Gastrocnemius medialis (tissue), 4 donors: ENCODE results near the gene FAM181A. TPM values are rescaled to one million over a fixed set of nuclear protein-coding genes. Genes with fewer than 3 reads are reported as not detected.
A peak's percentile ranks its signal among the peaks of the same experiment; 100 is the strongest.

ENCODE experiments used
- ATAC-seq, 2 donors: fragments of 150-250 bp; one replicate each; pipeline ENCODE4 v1.9.1; 2016
- DNase-seq, 2 donors: peaks; one replicate each; pipeline ENCODE4 v3.0.0-alpha.2; 2019
- H3K27ac ChIP-seq, 4 donors: fragments of 200-600 bp; sonication (generic); 1 replicate in 1 of 4; 2 replicates in 3 of 4; pipeline ENCODE4 v1.5.1; 2016 to 2018; ENCODE audit warnings: mild to moderate bottlenecking in 2 of 4, moderate library complexity in 1 of 4
- H3K27me3 ChIP-seq, 3 donors: fragments of 200-600 bp; sonication (generic) in 2 of 3; 1 replicate in 1 of 3; 2 replicates in 2 of 3; pipeline versions ENCODE4 v1.5.1 to v1.6.0; 2016 to 2019; ENCODE audit warnings: mild to moderate bottlenecking in 1 of 3, moderate library complexity in 1 of 3
- H3K36me3 ChIP-seq, 2 donors: fragments of 200-600 bp; sonication (generic) in 1 of 2; one replicate each; pipeline ENCODE4 v1.5.1; 2017 to 2018
- H3K4me1 ChIP-seq, 2 donors: fragments of 200-600 bp; sonication (generic) in 1 of 2; one replicate each; pipeline ENCODE4 v1.5.1; 2016 to 2017; ENCODE audit warnings: mild to moderate bottlenecking in 2 of 2
- H3K4me3 ChIP-seq, 4 donors: fragments of 200-600 bp; sonication (generic) in 3 of 4; 1 replicate in 1 of 4; 2 replicates in 3 of 4; pipeline ENCODE4 v1.5.1; 2016 to 2019; ENCODE audit warnings: mild to moderate bottlenecking in 2 of 4
- H3K9me3 ChIP-seq, 3 donors: fragments of 200-600 bp; sonication (generic) in 2 of 3; 1 replicate in 1 of 3; 2 replicates in 2 of 3; pipeline ENCODE4 v1.5.1; 2016 to 2019
- POLR2A ChIP-seq, 2 donors: fragments of 450-650 bp; IDR thresholded peaks; one replicate each; pipeline ENCODE4 v1.6.1; 2017; ENCODE audit warnings: antibody characterized with exemption in 2 of 2, mild to moderate bottlenecking in 2 of 2, moderate library complexity in 2 of 2
- in situ Hi-C, 4 donors: fragments of 200-750 bp; cut with MboI; loops; one replicate each; pipeline versions ENCODE4 v1.15.0 to v1.8.0; 2017; ENCODE audit warnings: low sequenced_read_pairs in 4 of 4
- intact Hi-C: fragments of 100-400 bp; cut with DNase I; formaldehyde crosslinking; loops from one replicate; pipeline ENCODE4 v1.15.1; 2023; ENCODE audit warnings: low total_unique reads
- total RNA-seq, 4 donors: library from RNA; depleted of rRNA; stranded (reverse); fragments of >200 nt; gene quantifications; one replicate each; pipeline versions ENCODE4 v1.1.0 to v1.2.3, GENCODE V29; 2016
- TF ChIP-seq, protein P1 (sequence below), 5 experiments: fragments of 450-650 bp in 3 of 5; fragments of 200-600 bp in 2 of 5; sonication (generic) in 2 of 5; IDR thresholded peaks in 4 of 5; conservative IDR thresholded peaks in 1 of 5; 1 replicate in 4 of 5; 2 replicates in 1 of 5; pipeline ENCODE4 v1.5.1; 2016 to 2019; ENCODE audit warnings: antibody characterized with exemption in 5 of 5, mild to moderate bottlenecking in 3 of 5, moderate library complexity in 3 of 5

Gene FAM181A
- total RNA-seq, 4 donors from 2014 or later, result not detected

- no peaks in the 10 kb centered on the region for H3K4me1 ChIP-seq
- H3K27me3 ChIP-seq, result no peaks in the 10 kb centered on the region
- H3K9me3 ChIP-seq, result no peaks in the 10 kb centered on the region
- no peak overlapping the region for H3K4me3 ChIP-seq
- TF ChIP-seq, protein P1, sequence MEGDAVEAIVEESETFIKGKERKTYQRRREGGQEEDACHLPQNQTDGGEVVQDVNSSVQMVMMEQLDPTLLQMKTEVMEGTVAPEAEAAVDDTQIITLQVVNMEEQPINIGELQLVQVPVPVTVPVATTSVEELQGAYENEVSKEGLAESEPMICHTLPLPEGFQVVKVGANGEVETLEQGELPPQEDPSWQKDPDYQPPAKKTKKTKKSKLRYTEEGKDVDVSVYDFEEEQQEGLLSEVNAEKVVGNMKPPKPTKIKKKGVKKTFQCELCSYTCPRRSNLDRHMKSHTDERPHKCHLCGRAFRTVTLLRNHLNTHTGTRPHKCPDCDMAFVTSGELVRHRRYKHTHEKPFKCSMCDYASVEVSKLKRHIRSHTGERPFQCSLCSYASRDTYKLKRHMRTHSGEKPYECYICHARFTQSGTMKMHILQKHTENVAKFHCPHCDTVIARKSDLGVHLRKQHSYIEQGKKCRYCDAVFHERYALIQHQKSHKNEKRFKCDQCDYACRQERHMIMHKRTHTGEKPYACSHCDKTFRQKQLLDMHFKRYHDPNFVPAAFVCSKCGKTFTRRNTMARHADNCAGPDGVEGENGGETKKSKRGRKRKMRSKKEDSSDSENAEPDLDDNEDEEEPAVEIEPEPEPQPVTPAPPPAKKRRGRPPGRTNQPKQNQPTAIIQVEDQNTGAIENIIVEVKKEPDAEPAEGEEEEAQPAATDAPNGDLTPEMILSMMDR (IDR thresholded peaks at IDR 0.05 in 4 of 5, conservative IDR thresholded peaks at IDR 0.05 in 1 of 5), result no peak
- no peak for TF ChIP-seq POLR2A (IDR thresholded peaks at IDR 0.05)
- H3K36me3 ChIP-seq, result no peaks in the 10 kb centered on the region
- ATAC-seq, result no peak
- H3K27ac ChIP-seq, result no peak overlapping the region
- no peak for DNase-seq
- intact Hi-C loops, result no loop called here
- in situ Hi-C loops, result loop anchor here in 1 of 4 donors (25.0 kb wide), 1 partner anchor 233 kb away; no protein-coding TSS in a partner anchor
Observed at GRCh38 chr14:93895023-93895604, 32.0 kb upstream of the FAM181A start.

- H3K27me3 ChIP-seq, result no peaks in the 10 kb centered on the region
- in situ Hi-C loops (loop anchor here in 1 of 4 donors (25.0 kb wide), 1 partner anchor 235 kb away; no protein-coding TSS in a partner anchor), intact Hi-C loops (no loop called here)
- H3K27ac ChIP-seq, result no peak overlapping the region
- H3K4me3 ChIP-seq, result no peak overlapping the region
- TF ChIP-seq, protein P1 (IDR thresholded peaks at IDR 0.05 in 4 of 5, conservative IDR thresholded peaks at IDR 0.05 in 1 of 5), result no peak
- TF ChIP-seq POLR2A (IDR thresholded peaks at IDR 0.05), result no peak
- H3K4me1 ChIP-seq, result no peaks in the 10 kb centered on the region
- no peak for ATAC-seq
- DNase-seq, result no peak
- H3K36me3 ChIP-seq, result no peaks in the 10 kb centered on the region
- no peaks in the 10 kb centered on the region for H3K9me3 ChIP-seq
Observed at GRCh38 chr14:93897476-93897845, 29.7 kb upstream of the FAM181A start.

GRCh38 chr14:93898081-93898611, 29.0 kb upstream of the FAM181A start:
- no peaks in the 10 kb centered on the region for H3K27me3 ChIP-seq
- H3K36me3 ChIP-seq, result no peaks in the 10 kb centered on the region
- H3K4me1 ChIP-seq, result no peaks in the 10 kb centered on the region
- peak in 1 of 2 donors; percentile 15 for ATAC-seq
- H3K4me3 ChIP-seq, result no peak overlapping the region
- in situ Hi-C loops (loop anchor here in 1 of 4 donors (25.0 kb wide), 1 partner anchor 236 kb away; no protein-coding TSS in a partner anchor), intact Hi-C loops (no loop called here)
- H3K27ac ChIP-seq, result no peak overlapping the region
- no peak for TF ChIP-seq POLR2A (IDR thresholded peaks at IDR 0.05)
- TF ChIP-seq, protein P1 (IDR thresholded peaks at IDR 0.05 in 4 of 5, conservative IDR thresholded peaks at IDR 0.05 in 1 of 5), result no peak
- no peaks in the 10 kb centered on the region for H3K9me3 ChIP-seq
- DNase-seq, result no peak

DNA sequence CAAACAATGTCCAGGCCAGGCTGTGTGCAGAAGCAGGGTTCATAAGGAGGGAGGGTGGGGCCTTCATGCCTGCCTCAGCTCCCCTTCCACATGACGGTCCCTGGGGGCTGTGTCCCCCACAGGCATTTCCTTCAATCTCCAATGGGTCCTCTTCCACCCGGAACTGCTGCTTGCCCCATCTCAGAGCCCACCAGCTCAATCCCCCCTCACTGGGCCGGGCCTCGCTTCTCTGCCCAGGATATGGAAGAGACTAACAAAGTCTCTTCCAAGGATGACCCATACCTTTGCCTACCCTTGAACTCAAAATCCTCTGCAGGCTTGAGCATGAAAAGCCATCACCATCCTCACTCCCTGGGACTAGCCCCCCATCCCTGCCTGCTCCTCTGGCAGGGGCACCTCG, 28.4 kb upstream of the FAM181A start:
- Histone ChIP-seq H3K4me1 (no peaks in the 10 kb centered on the region), H3K9me3 (no peaks in the 10 kb centered on the region), H3K27ac (no peak overlapping the region), H3K27me3 (no peaks in the 10 kb centered on the region), H3K36me3 (no peaks in the 10 kb centered on the region), H3K4me3 (no peak overlapping the region)
- TF ChIP-seq, protein P1 (IDR thresholded peaks at IDR 0.05 in 4 of 5, conservative IDR thresholded peaks at IDR 0.05 in 1 of 5), result no peak
- no peak for TF ChIP-seq POLR2A (IDR thresholded peaks at IDR 0.05)
- intact Hi-C loops (no loop called here), in situ Hi-C loops (loop anchor here in 1 of 4 donors (25.0 kb wide), 1 partner anchor 236 kb away; no protein-coding TSS in a partner anchor)
- ATAC-seq, result no peak
- no peak for DNase-seq
